Measurements from ENCODE around the gene FZR1. TPM values are rescaled to one million over a fixed set of nuclear protein-coding genes. Genes with fewer than 3 reads are reported as not detected.

FZR1 gene
- total and polyA plus RNA-seq, 9 of the 15 experiments (the other 6 are each of a cell fraction or from before 2014, with no cell fraction given) = 0.18 to 48.0 (median 22.2) TPM

DNA sequence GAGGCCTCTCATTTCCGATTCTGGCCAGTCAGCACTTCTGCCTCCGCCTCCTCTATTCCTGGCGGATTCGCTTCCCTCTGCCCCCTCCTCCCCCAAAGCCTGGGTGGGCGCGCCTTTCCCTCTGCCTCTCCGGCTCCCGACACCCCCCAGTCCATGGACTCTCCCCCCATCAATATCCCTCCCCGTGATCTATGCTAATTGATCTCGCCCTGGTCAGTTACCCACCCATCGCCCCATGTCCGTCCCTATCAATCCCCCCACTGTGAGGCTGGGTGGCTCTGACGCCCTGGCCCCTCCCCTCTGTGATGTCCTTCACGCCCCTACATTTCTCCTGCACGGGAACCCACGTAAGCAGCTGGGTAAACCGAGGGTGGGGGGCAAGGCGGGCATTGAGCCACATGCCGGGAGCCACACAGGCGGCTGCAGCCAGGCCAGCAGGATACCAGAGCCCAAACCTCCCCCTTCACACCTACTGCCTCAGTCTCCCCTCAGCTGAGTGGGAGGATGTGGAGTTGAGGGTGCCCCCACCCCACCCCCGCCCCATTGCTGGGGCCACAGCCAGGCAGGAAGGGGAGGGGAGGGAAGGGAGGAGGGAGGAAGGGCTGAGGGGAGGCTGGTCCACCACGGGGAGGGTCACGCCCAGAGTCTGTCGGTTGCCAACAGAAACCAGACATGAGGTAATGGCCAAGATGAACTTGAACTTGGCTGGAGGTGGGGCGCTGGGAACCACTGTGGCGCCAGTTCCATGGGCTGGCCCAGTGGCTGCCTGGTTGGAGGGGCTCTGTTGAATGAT lies 46.8 kb upstream of the FZR1 start (continued):
- TF ChIP-seq, protein P1, sequence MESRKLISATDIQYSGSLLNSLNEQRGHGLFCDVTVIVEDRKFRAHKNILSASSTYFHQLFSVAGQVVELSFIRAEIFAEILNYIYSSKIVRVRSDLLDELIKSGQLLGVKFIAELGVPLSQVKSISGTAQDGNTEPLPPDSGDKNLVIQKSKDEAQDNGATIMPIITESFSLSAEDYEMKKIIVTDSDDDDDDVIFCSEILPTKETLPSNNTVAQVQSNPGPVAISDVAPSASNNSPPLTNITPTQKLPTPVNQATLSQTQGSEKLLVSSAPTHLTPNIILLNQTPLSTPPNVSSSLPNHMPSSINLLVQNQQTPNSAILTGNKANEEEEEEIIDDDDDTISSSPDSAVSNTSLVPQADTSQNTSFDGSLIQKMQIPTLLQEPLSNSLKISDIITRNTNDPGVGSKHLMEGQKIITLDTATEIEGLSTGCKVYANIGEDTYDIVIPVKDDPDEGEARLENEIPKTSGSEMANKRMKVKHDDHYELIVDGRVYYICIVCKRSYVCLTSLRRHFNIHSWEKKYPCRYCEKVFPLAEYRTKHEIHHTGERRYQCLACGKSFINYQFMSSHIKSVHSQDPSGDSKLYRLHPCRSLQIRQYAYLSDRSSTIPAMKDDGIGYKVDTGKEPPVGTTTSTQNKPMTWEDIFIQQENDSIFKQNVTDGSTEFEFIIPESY (CRISPR knock-in tag; IDR thresholded peaks at IDR 0.05) = peak; percentile 97
- TF ChIP-seq, protein P2, sequence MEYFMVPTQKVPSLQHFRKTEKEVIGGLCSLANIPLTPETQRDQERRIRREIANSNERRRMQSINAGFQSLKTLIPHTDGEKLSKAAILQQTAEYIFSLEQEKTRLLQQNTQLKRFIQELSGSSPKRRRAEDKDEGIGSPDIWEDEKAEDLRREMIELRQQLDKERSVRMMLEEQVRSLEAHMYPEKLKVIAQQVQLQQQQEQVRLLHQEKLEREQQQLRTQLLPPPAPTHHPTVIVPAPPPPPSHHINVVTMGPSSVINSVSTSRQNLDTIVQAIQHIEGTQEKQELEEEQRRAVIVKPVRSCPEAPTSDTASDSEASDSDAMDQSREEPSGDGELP (CRISPR knock-in tag; IDR thresholded peaks at IDR 0.05; ENCODE audit: borderline replicate concordance) = peak; percentile 22; the same call in 1 of the 2 replicates
- TF ChIP-seq ATF7 (IDR thresholded peaks at IDR 0.05) (peak; percentile 48), MCM2 (IDR thresholded peaks at IDR 0.05; ENCODE audit: low read depth) (no peak), MCM3 (IDR thresholded peaks at IDR 0.05) (no peak), KDM5B (IDR thresholded peaks at IDR 0.05; ENCODE audit: insufficient replicate concordance, low read depth, low read length) (no peak), C11orf30 (IDR thresholded peaks at IDR 0.05; ENCODE audit: low read depth) (peak; percentile 86), MCM7 (IDR thresholded peaks at IDR 0.05) (no peak), MAFF (IDR thresholded peaks at IDR 0.05; ENCODE audit: low read length) (peak; percentile 32; the same call in 1 of the 2 replicates), RFX1 (IDR thresholded peaks at IDR 0.05) (peak; percentile 72), ZNF316 (IDR thresholded peaks at IDR 0.05) (peak; percentile 91), TEAD2 (tag; IDR thresholded peaks at IDR 0.05) (no peak), PHF8 (IDR thresholded peaks at IDR 0.05; ENCODE audit: borderline replicate concordance, low read length) (no peak), ZNF717 (CRISPR knock-in tag; IDR thresholded peaks at IDR 0.05) (no peak), L3MBTL2 (IDR thresholded peaks at IDR 0.05) (no peak), POLR2G (IDR thresholded peaks at IDR 0.05; ENCODE audit: low read depth, low read length) (peak; percentile 36)
- TF ChIP-seq, protein P3, sequence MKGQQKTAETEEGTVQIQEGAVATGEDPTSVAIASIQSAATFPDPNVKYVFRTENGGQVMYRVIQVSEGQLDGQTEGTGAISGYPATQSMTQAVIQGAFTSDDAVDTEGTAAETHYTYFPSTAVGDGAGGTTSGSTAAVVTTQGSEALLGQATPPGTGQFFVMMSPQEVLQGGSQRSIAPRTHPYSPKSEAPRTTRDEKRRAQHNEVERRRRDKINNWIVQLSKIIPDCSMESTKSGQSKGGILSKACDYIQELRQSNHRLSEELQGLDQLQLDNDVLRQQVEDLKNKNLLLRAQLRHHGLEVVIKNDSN (CRISPR knock-in tag; IDR thresholded peaks at IDR 0.05) = no peak
- TF ChIP-seq, protein P4, sequence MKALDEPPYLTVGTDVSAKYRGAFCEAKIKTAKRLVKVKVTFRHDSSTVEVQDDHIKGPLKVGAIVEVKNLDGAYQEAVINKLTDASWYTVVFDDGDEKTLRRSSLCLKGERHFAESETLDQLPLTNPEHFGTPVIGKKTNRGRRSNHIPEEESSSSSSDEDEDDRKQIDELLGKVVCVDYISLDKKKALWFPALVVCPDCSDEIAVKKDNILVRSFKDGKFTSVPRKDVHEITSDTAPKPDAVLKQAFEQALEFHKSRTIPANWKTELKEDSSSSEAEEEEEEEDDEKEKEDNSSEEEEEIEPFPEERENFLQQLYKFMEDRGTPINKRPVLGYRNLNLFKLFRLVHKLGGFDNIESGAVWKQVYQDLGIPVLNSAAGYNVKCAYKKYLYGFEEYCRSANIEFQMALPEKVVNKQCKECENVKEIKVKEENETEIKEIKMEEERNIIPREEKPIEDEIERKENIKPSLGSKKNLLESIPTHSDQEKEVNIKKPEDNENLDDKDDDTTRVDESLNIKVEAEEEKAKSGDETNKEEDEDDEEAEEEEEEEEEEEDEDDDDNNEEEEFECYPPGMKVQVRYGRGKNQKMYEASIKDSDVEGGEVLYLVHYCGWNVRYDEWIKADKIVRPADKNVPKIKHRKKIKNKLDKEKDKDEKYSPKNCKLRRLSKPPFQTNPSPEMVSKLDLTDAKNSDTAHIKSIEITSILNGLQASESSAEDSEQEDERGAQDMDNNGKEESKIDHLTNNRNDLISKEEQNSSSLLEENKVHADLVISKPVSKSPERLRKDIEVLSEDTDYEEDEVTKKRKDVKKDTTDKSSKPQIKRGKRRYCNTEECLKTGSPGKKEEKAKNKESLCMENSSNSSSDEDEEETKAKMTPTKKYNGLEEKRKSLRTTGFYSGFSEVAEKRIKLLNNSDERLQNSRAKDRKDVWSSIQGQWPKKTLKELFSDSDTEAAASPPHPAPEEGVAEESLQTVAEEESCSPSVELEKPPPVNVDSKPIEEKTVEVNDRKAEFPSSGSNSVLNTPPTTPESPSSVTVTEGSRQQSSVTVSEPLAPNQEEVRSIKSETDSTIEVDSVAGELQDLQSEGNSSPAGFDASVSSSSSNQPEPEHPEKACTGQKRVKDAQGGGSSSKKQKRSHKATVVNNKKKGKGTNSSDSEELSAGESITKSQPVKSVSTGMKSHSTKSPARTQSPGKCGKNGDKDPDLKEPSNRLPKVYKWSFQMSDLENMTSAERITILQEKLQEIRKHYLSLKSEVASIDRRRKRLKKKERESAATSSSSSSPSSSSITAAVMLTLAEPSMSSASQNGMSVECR (CRISPR knock-in tag; IDR thresholded peaks at IDR 0.05) = no peak
- TF ChIP-seq, protein P5, sequence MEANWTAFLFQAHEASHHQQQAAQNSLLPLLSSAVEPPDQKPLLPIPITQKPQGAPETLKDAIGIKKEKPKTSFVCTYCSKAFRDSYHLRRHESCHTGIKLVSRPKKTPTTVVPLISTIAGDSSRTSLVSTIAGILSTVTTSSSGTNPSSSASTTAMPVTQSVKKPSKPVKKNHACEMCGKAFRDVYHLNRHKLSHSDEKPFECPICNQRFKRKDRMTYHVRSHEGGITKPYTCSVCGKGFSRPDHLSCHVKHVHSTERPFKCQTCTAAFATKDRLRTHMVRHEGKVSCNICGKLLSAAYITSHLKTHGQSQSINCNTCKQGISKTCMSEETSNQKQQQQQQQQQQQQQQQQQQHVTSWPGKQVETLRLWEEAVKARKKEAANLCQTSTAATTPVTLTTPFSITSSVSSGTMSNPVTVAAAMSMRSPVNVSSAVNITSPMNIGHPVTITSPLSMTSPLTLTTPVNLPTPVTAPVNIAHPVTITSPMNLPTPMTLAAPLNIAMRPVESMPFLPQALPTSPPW (CRISPR knock-in tag; IDR thresholded peaks at IDR 0.05) = 0 out of 2 replicates have a peak, but pooled peaks have one; percentile 29
